Measurements from ENCODE around the gene CDH3. TPM values are rescaled to one million over a fixed set of nuclear protein-coding genes. Genes with fewer than 3 reads are reported as not detected.

CDH3 gene
- total RNA-seq, 4 donors from 2014 or later = 1.1 to 5.0 (median 3.2) TPM

DNA sequence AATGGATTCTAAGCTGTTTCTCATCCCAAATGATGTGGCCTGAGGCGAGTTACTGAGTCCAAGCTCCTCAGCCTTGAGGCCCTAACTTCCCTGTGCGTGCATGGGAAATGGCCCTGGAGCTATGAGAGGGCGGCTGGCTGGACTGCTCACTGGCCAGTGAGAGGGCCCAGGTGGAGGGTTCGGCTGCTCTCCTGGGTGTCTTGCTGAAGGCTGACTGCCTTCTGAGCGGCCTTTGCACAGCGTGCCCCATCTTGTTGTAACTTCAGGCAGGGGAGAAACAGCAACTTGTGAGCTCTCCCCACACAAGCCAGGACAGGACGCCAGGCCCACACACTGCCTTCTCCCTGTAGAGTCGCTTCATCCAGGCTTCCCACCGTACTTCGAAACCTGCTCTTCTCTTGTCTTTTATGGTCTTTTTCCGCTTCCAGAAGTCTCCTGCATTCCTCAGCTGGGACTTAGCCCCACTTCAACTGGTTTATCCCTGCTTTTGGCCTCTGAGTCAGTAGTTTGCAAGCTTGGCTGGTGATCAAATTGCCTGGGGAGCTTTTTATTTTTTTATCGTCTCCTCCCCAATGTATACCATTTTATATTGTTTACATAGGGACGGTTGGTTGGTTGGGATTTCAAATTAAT, 13.3 kb downstream of the CDH3 start:
- peak overlapping the region in 1 of 3 donors; percentile 61 for H3K27ac ChIP-seq

DNA sequence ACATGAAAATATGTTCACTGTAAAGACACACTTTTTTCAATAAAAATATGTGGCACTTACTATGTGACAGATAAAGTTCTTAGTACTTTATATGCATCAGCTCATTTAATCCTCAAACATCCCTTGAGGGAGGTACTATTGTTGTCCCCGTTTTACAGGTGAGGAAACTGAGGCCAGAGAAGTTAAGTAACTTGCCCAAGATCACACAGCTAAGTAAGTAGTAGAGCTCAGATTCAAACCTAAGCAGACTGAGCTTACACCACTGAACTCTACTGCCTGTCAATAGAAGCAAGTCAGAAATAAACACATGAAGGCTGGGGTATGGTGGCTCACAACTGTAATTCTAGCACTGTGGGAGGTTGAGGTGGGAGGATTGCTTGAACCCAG, 13.9 kb downstream of the CDH3 start:
- H3K36me3 ChIP-seq = no peaks in the 10 kb centered on the region

More for the DNA sequence above, 13.3 kb downstream of the CDH3 start:
- DNase-seq = peak; percentile 28 to 55
- 26 to 47% methylated on average over 7 to 13 of the region's 13 CpGs for WGBS, 2 donors
- Histone ChIP-seq H3K9me3 (no peaks in the 10 kb centered on the region), H3K4me3 (replicated peaks in 1 of 3) (no peak overlapping the region), H3K4me1 (peaks cover 5 to 8% of the 10 kb centered on the region in 2 donors), H3K36me3 (no peaks in the 10 kb centered on the region), H3K27me3 (no peaks in the 10 kb centered on the region)
- intact Hi-C loops (cut with DNase I) = no loop called here
- TF ChIP-seq, protein P1, sequence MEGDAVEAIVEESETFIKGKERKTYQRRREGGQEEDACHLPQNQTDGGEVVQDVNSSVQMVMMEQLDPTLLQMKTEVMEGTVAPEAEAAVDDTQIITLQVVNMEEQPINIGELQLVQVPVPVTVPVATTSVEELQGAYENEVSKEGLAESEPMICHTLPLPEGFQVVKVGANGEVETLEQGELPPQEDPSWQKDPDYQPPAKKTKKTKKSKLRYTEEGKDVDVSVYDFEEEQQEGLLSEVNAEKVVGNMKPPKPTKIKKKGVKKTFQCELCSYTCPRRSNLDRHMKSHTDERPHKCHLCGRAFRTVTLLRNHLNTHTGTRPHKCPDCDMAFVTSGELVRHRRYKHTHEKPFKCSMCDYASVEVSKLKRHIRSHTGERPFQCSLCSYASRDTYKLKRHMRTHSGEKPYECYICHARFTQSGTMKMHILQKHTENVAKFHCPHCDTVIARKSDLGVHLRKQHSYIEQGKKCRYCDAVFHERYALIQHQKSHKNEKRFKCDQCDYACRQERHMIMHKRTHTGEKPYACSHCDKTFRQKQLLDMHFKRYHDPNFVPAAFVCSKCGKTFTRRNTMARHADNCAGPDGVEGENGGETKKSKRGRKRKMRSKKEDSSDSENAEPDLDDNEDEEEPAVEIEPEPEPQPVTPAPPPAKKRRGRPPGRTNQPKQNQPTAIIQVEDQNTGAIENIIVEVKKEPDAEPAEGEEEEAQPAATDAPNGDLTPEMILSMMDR (IDR thresholded peaks at IDR 0.05) = no peak
- no peak for TF ChIP-seq POLR2A (IDR thresholded peaks at IDR 0.05)

DNA sequence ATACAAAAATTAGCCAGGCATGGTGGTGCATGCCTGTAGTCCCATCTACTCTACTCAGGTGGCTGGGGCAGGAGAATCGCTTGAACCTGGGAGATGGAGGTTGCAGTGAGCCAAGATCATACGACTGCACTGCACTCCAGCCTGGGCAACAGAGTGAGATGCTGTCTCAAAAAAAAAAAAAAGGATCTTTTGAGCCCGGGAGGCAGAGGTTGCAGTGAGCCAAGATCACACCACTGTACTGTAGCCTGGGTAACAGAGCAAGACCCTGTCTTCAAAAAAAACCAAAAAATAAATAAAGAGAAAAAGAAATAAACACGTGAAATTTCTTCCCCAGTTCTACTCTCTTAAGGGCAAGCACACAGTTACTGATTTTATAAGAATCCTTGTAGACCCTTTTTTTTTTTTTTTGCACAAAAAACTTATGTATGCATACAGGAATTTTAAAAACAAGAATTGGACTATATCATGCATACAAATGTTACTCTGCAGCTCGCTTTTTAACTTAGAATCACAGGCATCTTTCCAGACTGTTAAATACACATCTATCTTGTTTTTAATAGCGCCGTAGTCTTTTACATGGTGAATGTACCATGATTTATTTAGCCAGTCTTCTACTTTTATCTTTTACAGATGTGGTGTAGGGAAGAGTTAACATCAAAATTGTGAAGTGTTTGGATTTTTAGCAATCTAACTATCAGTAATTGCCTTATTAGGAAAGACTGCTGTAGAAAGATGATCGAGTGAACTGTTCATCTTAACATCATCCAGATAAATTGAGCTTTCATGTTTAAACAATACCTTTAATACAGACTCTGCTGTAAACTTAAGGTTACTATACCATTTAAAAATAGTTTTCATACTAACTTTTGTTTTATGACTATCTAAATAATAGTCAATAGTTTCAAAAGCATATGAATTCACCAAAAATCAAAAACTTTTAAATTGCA, 14.6 kb downstream of the CDH3 start:
- intact Hi-C loops (cut with DNase I) = no loop called here
- no peak overlapping the region for H3K27ac ChIP-seq
- 31% methylated on average over 8 of the region's 8 CpGs for WGBS, 2 donors
- H3K9me3 ChIP-seq = no peaks in the 10 kb centered on the region
- H3K4me1 ChIP-seq = peaks cover 5 to 8% of the 10 kb centered on the region in 2 donors
- no peaks in the 10 kb centered on the region for H3K36me3 ChIP-seq
- TF ChIP-seq, protein P1 (IDR thresholded peaks at IDR 0.05) = no peak
- TF ChIP-seq POLR2A (IDR thresholded peaks at IDR 0.05) = no peak
- no peak for DNase-seq
- H3K4me3 ChIP-seq (replicated peaks in 1 of 3) = no peak overlapping the region
- H3K27me3 ChIP-seq = no peaks in the 10 kb centered on the region

More for the DNA sequence above, 13.9 kb downstream of the CDH3 start:
- 38 to 48% methylated on average over 1 of the region's 1 CpG for WGBS, 2 donors
- no peak for DNase-seq
- no peak for TF ChIP-seq POLR2A (IDR thresholded peaks at IDR 0.05)
- TF ChIP-seq, protein P1 (IDR thresholded peaks at IDR 0.05) = no peak
- H3K27ac ChIP-seq = no peak overlapping the region
- H3K4me1 ChIP-seq = peaks cover 5 to 8% of the 10 kb centered on the region in 2 donors
- no peaks in the 10 kb centered on the region for H3K9me3 ChIP-seq
- intact Hi-C loops (cut with DNase I) = no loop called here
- H3K27me3 ChIP-seq = no peaks in the 10 kb centered on the region
- H3K4me3 ChIP-seq (replicated peaks in 1 of 3) = no peak overlapping the region

DNA sequence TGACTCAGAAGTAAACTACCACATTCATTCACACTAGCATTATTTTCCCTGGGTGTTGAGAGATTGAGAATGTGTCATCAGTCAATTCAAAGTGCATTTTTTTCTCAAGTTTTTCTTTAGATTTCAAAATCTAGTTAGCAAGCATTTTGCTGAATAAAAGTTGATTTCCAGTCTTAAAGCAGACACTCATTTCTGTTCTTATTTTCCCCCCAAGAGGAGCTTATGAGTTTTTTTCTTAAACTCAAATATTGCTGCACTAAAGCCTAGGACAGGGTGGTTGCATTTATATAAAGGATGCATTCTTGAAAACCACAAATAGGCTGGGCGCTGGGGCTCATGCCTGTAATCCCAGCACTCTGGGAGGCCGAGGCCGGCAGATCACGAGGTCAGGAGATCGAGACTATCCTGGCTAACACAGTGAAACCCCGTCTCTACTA, 15.3 kb downstream of the CDH3 start:
- no peaks in the 10 kb centered on the region for H3K9me3 ChIP-seq
- peaks cover 5 to 8% of the 10 kb centered on the region in 2 donors for H3K4me1 ChIP-seq
- intact Hi-C loops (cut with DNase I) = no loop called here
- WGBS, 2 donors = 57 to 89% methylated on average over 6 of the region's 6 CpGs
- TF ChIP-seq, protein P1 (IDR thresholded peaks at IDR 0.05) = no peak
- TF ChIP-seq POLR2A (IDR thresholded peaks at IDR 0.05) = no peak
- no peak overlapping the region for H3K4me3 ChIP-seq (replicated peaks in 1 of 3)
- no peak overlapping the region for H3K27ac ChIP-seq
- DNase-seq = no peak
- no peaks in the 10 kb centered on the region for H3K36me3 ChIP-seq
- H3K27me3 ChIP-seq = no peaks in the 10 kb centered on the region

DNA sequence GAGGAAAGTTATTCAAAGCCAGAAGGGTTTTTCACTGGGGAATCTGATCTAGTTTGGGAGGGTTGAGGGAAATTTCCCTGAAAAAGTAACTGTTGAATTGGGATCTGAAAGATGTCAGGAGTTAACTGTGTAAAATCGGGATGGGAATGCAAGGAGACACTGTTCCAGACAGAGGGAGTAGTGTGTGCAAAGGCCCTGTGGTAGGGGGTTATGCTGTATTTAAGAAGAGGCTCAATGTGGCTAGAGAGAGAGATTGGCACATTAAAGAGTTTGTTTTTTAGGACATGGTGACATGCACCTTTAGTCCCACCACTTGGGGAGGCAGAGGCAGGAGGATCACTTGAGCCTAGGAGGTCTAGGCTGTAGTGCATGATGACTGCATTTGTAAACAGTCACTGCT, 16.9 kb downstream of the CDH3 start:
- no peak for DNase-seq
- Histone ChIP-seq H3K4me3 (replicated peaks in 1 of 3) (no peak overlapping the region), H3K27ac (no peak overlapping the region), H3K36me3 (no peaks in the 10 kb centered on the region), H3K27me3 (no peaks in the 10 kb centered on the region), H3K9me3 (no peaks in the 10 kb centered on the region), H3K4me1 (peaks cover 5 to 8% of the 10 kb centered on the region in 2 donors)
- TF ChIP-seq POLR2A (IDR thresholded peaks at IDR 0.05) = no peak
- TF ChIP-seq, protein P1 (IDR thresholded peaks at IDR 0.05) = no peak
- intact Hi-C loops (cut with DNase I) = no loop called here
- WGBS, 2 donors = 94% methylated on average over 1 of the region's 1 CpG
